Gastroesophageal sphincter (tissue), 4 donors: ENCODE results near the gene BICC1. TPM values are rescaled to one million over a fixed set of nuclear protein-coding genes. Genes with fewer than 3 reads are reported as not detected.
A peak's percentile ranks its signal among the peaks of the same experiment; 100 is the strongest.

ENCODE experiments used
- ATAC-seq: fragments of 150-250 bp; one replicate; pipeline ENCODE4 v1.9.1; 2016; ENCODE audit warnings: mild to moderate bottlenecking, moderate library complexity
- H3K27ac ChIP-seq, 4 donors: fragments of 200-600 bp; sonication (generic) in 3 of 4; 1 replicate in 3 of 4; 2 replicates in 1 of 4; pipeline ENCODE4 v1.5.1; 2016 to 2019
- H3K27me3 ChIP-seq: fragments of 200-600 bp; sonication (generic); one replicate; pipeline ENCODE4 v1.5.1; 2019
- H3K36me3 ChIP-seq, 2 donors: fragments of 200-600 bp; sonication (generic); one replicate each; pipeline ENCODE4 v1.5.1; 2019; ENCODE audit warnings: control low read depth in 1 of 2
- H3K4me1 ChIP-seq, 3 donors: fragments of 200-600 bp; sonication (generic); 1 replicate in 2 of 3; 2 replicates in 1 of 3; pipeline ENCODE4 v1.5.1; 2016 to 2019; ENCODE audit warnings: control low read depth in 2 of 3
- H3K4me3 ChIP-seq, 2 donors: fragments of 200-600 bp; sonication (generic); one replicate each; pipeline ENCODE4 v1.5.1; 2019; ENCODE audit warnings: mild to moderate bottlenecking in 1 of 2, moderate library complexity in 1 of 2
- H3K9me3 ChIP-seq, 3 donors: fragments of 200-600 bp; sonication (generic); one replicate each; pipeline ENCODE4 v1.5.1; 2017 to 2019; ENCODE audit warnings: control low read depth in 2 of 3
- CTCF ChIP-seq, 4 experiments: fragments of 200-600 bp in 2 of 4; fragments of 450-650 bp in 2 of 4; sonication (generic) in 1 of 4; IDR thresholded peaks; one replicate each; pipeline ENCODE4 v1.5.1; 2017 to 2019; ENCODE audit warnings: antibody characterized with exemption in 4 of 4, mild to moderate bottlenecking in 2 of 4, moderate library complexity in 2 of 4
- EP300 ChIP-seq: sonication (generic); formaldehyde crosslinking; IDR thresholded peaks from one replicate; pipeline ENCODE4 v1.6.1; 2017; ENCODE audit warnings: antibody characterized with exemption, mild to moderate bottlenecking
- POLR2A ChIP-seq, 2 donors: fragments of 450-650 bp; IDR thresholded peaks; one replicate each; pipeline ENCODE4 v1.6.1; 2017; ENCODE audit warnings: antibody characterized with exemption in 2 of 2, mild to moderate bottlenecking in 2 of 2, moderate library complexity in 1 of 2
- POLR2AphosphoS5 ChIP-seq: sonication (generic); formaldehyde crosslinking; IDR thresholded peaks from one replicate; pipeline ENCODE4 v1.6.1; 2017; ENCODE audit warnings: antibody characterized with exemption
- WGBS, 2 donors: methylation state at CpG; one replicate each; pipeline ENCODE4 v1.1.5; 2018; ENCODE audit warnings: low coverage in 1 of 2; 5-methylcytosine and 5-hydroxymethylcytosine counted together
- total RNA-seq, 4 donors: library from RNA; depleted of rRNA; stranded (reverse); fragments of >200 nt; gene quantifications; one replicate each; pipeline ENCODE4 v1.1.0, GENCODE V29; 2016

BICC1 gene
- total RNA-seq, 4 donors from 2014 or later = 18.6 to 27.8 (median 22.5) TPM

- Histone ChIP-seq H3K4me3 (no peak overlapping the region), H3K9me3 (peaks cover 0 to 17% (median 0%) of the 10 kb centered on the region in 3 donors), H3K27me3 (no peaks in the 10 kb centered on the region), H3K27ac (peak overlapping the region in 1 of 4 donors; percentile 26), H3K36me3 (no peaks in the 10 kb centered on the region), H3K4me1 (peaks cover 0 to 20% (median 0%) of the 10 kb centered on the region in 3 donors)
- 64 to 76% methylated on average over 5 of the region's 5 CpGs for WGBS, 2 donors
- no peak for ATAC-seq
- TF ChIP-seq POLR2AphosphoS5 (no peak), POLR2A (IDR thresholded peaks at IDR 0.05) (no peak), EP300 (no peak), CTCF (IDR thresholded peaks at IDR 0.05) (no peak)
These were observed 148.0 kb downstream of the BICC1 start for GRCh38 chr10:58660575-58661255.

- H3K27me3 ChIP-seq = no peaks in the 10 kb centered on the region
- ATAC-seq = no peak
- no peak overlapping the region for H3K4me3 ChIP-seq
- no peak overlapping the region for H3K27ac ChIP-seq
- no peaks in the 10 kb centered on the region for H3K36me3 ChIP-seq
- H3K4me1 ChIP-seq = peaks cover 0 to 26% (median 0%) of the 10 kb centered on the region in 3 donors
- H3K9me3 ChIP-seq = peaks cover 0 to 17% (median 0%) of the 10 kb centered on the region in 3 donors
- 62 to 64% methylated on average over 1 of the region's 1 CpG for WGBS, 2 donors
- no peak for TF ChIP-seq POLR2AphosphoS5
- no peak for TF ChIP-seq POLR2A (IDR thresholded peaks at IDR 0.05)
- TF ChIP-seq EP300 = no peak
- TF ChIP-seq CTCF (IDR thresholded peaks at IDR 0.05) = no peak
These were observed 148.7 kb downstream of the BICC1 start for GRCh38 chr10:58661336-58661735.

- no peak overlapping the region for H3K4me3 ChIP-seq
- H3K27me3 ChIP-seq = no peaks in the 10 kb centered on the region
- 33 to 36% methylated on average over 2 of the region's 2 CpGs for WGBS, 2 donors
- no peak for TF ChIP-seq POLR2AphosphoS5
- no peak for TF ChIP-seq EP300
- TF ChIP-seq CTCF (IDR thresholded peaks at IDR 0.05) = no peak
- TF ChIP-seq POLR2A (IDR thresholded peaks at IDR 0.05) = no peak
- H3K36me3 ChIP-seq = no peaks in the 10 kb centered on the region
- ATAC-seq = no peak
- H3K9me3 ChIP-seq = peaks cover 0 to 17% (median 0%) of the 10 kb centered on the region in 3 donors
- H3K4me1 ChIP-seq = peaks cover 0 to 32% (median 0%) of the 10 kb centered on the region in 3 donors
- no peak overlapping the region for H3K27ac ChIP-seq
These were observed 149.2 kb downstream of the BICC1 start for GRCh38 chr10:58661902-58662301.

GRCh38 chr10:58662314-58662713 lies 149.6 kb downstream of the BICC1 start:
- peak; percentile 52 for ATAC-seq
- 57 to 84% methylated on average over 4 of the region's 4 CpGs for WGBS, 2 donors
- H3K36me3 ChIP-seq = no peaks in the 10 kb centered on the region
- TF ChIP-seq POLR2AphosphoS5 (no peak), EP300 (no peak), CTCF (IDR thresholded peaks at IDR 0.05) (no peak), POLR2A (IDR thresholded peaks at IDR 0.05) (no peak)
- no peaks in the 10 kb centered on the region for H3K27me3 ChIP-seq
- H3K4me3 ChIP-seq = no peak overlapping the region
- no peak overlapping the region for H3K27ac ChIP-seq
- H3K9me3 ChIP-seq = peaks cover 0 to 17% (median 0%) of the 10 kb centered on the region in 3 donors
- H3K4me1 ChIP-seq = peaks cover 0 to 34% (median 0%) of the 10 kb centered on the region in 3 donors

GRCh38 chr10:58665361-58665760 lies 152.7 kb downstream of the BICC1 start:
- Histone ChIP-seq H3K36me3 (no peaks in the 10 kb centered on the region), H3K9me3 (peaks cover 0 to 17% (median 0%) of the 10 kb centered on the region in 3 donors), H3K4me1 (peaks cover 0 to 30% (median 0%) of the 10 kb centered on the region in 3 donors), H3K27ac (peak overlapping the region in 3 of 4 donors; percentile 39 to 61 (median 59)), H3K27me3 (no peaks in the 10 kb centered on the region), H3K4me3 (peak overlapping the region in 1 of 2 donors; percentile 21)
- ATAC-seq = no peak
- WGBS, 2 donors = 31 to 50% methylated on average over 3 of the region's 3 CpGs
- TF ChIP-seq CTCF (IDR thresholded peaks at IDR 0.05) (no peak), POLR2A (IDR thresholded peaks at IDR 0.05) (no peak), POLR2AphosphoS5 (no peak), EP300 (no peak)
